ENCODE data around the gene MASTL.
"Not testable (repeated sequence)": the region's sequence is repeated elsewhere in the genome, so short reads cannot be mapped to it uniquely, and the experiment has no call there.

MASTL gene

GRCh38 chr10:27155066-27155754 is at the start of gene MASTL:
Gene MASTL (plus strand): TSS chr10:27155352. CDS start chr10:27155427, 75 bp downstream.
- DNase-seq (ENCODE audit: low read depth): peak; percentile 82

GRCh38 chr10:27108165-27108564 is 47.0 kb upstream of the MASTL start:
- no peak for DNase-seq (ENCODE audit: low read depth)

- DNase-seq (ENCODE audit: low read depth): no peak
Measured at GRCh38 chr10:27134371-27134770, 20.8 kb upstream of the MASTL start.

GRCh38 chr10:27138277-27138676 is 16.9 kb upstream of the MASTL start:
- DNase-seq (ENCODE audit: low read depth): no peak

- DNase-seq (ENCODE audit: low read depth): no peak
Measured at GRCh38 chr10:27143686-27144085, 11.5 kb upstream of the MASTL start.

GRCh38 chr10:27145937-27146336 is 9.2 kb upstream of the MASTL start:
- DNase-seq (ENCODE audit: low read depth): no peak

- DNase-seq (ENCODE audit: low read depth): no peak
Measured at GRCh38 chr10:27147701-27148100, 7.5 kb upstream of the MASTL start.

DNA sequence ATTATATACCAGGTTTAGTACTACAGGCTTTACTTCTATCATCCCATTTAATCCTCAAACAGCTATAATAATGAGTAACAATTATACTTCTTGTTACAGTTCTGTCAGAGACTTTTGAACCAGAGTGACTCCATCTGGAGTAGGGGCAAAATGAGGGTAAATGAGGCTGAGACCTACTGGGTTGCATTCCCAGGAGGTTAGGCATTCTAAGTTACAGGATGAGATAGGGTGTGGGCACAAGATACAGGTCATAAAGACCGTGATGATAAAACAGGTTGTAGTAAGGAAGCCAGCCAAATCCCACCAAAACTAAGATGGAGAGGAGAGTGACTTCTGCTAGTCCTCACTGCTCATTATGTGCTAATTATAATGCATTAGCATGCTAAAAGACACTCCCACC is 4.9 kb upstream of the MASTL start:
- no peak for DNase-seq (ENCODE audit: low read depth)

GRCh38 chr10:27152687-27153086 is 2.5 kb upstream of the MASTL start:
- no peak for DNase-seq (ENCODE audit: low read depth)

DNA sequence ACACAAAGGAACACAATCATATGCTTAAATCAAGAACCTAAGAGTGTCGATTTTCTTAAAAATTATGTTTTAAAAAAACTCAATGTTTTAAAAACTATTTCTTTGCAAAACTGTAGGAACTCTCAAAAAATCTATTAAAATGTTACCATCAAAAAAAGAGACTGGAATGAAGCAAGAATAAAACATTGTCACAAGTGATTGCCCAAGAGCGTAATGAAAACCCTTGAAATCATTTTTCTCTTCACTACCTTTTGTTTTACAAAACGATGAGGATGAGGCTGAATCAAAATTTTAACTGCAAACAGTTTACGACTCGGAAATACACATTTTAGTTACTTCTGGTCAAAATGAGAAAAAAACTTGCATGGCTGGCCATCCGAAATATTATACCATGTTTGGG is 1.8 kb upstream of the MASTL start:
- DNase-seq (ENCODE audit: low read depth): no peak

DNA sequence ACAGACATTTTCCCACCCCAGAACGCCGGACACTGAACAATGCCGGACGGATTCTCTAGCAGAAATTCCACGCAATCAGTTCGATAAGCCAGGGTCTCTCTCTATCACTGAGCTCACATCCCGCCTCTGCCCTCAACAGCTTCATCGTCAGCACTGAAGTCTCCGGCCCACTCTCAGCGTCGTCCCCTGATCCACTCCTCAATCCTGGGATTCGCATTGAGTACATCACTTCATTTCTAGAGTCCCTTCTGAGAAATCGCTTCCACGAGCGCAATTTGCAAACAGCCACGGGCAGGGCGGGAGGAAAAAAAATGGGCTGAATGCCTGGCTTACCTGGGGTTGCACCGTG is 1.3 kb upstream of the MASTL start:
- peak; percentile 1 for DNase-seq (ENCODE audit: low read depth)

GRCh38 chr10:27156566-27156965 is 1.4 kb downstream of the MASTL start:
- DNase-seq (ENCODE audit: low read depth): not testable (repeated sequence)

DNA sequence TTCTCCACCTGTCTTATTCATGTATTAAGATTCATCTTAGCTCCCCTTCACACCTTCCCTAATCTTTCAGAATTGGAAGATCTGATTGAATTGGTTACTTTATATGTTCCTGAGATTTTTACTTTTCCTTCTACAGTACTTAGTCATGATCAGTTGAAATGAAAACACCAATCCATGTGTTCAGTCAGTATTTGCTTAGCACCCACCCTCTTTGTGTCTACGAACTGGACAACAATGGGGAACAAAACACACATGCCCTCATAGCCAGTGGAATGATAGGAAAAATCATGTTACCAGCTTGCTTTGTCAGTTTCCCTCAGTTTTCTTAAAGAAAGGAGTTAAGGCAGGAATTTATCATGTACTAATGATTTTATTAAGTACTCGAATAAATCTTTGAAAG is 2.0 kb downstream of the MASTL start:
- no peak for DNase-seq (ENCODE audit: low read depth)

DNA sequence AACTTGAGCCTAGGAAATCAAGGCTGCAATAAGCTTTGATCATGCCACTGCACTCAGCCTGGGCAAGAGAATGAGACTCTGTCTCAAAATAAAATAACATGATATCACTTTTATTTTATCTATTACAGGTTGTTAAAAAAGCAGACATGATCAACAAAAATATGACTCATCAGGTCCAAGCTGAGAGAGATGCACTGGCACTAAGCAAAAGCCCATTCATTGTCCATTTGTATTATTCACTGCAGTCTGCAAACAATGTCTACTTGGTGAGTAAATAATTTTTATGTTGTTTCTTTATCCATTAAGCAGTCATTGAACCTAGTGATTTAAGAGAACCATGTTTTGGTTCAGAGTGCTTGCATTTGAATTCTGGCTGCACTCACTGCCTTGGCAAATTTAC is 3.3 kb downstream of the MASTL start:
- DNase-seq (ENCODE audit: low read depth): no peak

GRCh38 chr10:27169849-27170248 is 14.7 kb downstream of the MASTL start:
- no peak for DNase-seq (ENCODE audit: low read depth)

GRCh38 chr10:27188259-27188658 is 33.1 kb downstream of the MASTL start:
- no peak for DNase-seq (ENCODE audit: low read depth)

GRCh38 chr10:27188897-27189296 is 33.7 kb downstream of the MASTL start:
- no peak for DNase-seq (ENCODE audit: low read depth)

DNA sequence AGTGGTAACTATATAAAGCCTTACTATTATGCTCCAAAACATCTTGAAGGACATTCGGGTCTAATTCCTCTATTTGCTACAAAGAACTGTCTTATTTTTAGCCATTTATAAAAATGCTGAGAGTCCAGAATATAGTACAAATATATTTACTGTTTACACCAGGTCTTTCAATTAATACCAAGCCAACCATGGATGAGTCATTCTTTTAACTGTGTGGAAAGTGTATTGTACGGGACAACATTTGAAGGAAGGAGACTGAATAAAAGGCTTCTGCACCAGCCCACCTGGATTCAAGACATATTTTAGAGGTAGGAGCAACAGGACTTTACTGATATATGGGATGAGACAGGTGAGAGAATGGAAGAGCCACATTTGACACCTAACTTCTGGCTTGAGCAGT is 35.4 kb downstream of the MASTL start:
- DNase-seq (ENCODE audit: low read depth): no peak

DNA sequence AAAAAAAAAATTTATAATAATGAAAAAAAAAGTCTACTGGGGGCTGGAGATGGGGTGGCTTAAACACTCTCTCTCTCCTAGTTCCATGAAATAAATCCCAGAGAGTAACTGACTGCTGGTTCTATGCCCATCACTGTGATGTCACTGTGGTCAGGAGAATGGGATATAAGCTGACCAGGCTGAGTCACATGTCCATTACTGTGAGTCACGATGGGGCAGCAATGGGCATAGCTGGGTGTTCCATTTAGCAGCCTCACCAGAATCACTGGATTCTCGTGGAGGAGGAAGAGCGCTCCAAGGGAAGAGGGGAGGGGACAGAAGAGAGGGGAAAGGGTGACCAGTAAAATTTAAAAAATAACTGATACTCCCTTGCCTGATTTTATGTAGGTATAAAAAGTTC is 37.1 kb downstream of the MASTL start:
- no peak for DNase-seq (ENCODE audit: low read depth)

GRCh38 chr10:27197980-27198620 is 42.9 kb downstream of the MASTL start:
- no peak for DNase-seq (ENCODE audit: low read depth)

GRCh38 chr10:27203806-27204205 is 48.7 kb downstream of the MASTL start:
- DNase-seq (ENCODE audit: low read depth): no peak

DNA sequence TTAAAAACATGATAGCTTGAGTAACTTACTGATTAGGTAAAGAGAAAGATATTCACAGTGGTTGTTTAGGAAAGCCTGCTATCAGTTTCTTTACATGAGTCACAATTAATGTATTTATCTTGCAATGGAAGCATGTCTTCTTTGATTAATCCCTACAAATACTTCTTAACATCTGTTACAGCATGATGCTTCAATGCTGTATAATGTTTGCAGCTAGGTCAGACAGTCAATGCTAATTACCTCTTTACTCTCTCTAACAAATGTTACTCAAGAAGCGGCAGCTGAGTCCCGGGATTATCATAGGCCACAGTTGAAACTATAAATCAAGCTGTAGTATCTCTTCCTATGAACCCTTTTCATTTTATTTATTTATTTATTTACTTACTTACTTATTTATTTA is 52.2 kb downstream of the MASTL start:
- DNase-seq (ENCODE audit: low read depth): no peak

- DNase-seq (ENCODE audit: low read depth): no peak
Measured at GRCh38 chr10:27223964-27224363, 68.8 kb downstream of the MASTL start.

- no peak for DNase-seq (ENCODE audit: low read depth)
Measured at GRCh38 chr10:27225011-27225590, 69.9 kb downstream of the MASTL start.

Measured in stimulated activated CD8-positive, alpha-beta memory T cell treated with anti-CD3 and anti-CD28 coated beads, Interleukin-7, amount 100 ng/mL, for 24 hours (primary cell).